NCI-H2196 (cell line): ENCODE results near the gene ARL10.

Source experiments
- DNase-seq: peaks from one replicate; lab custom pipeline; 2025; ENCODE audit not compliant: unreplicated experiment; lab: John Stamatoyannopoulos, UW

Gene ARL10

GRCh38 chr5:176410486-176411180 lies 45.3 kb downstream of the ARL10 start:
- no peak for DNase-seq

GRCh38 chr5:176412517-176413254 lies 47.4 kb downstream of the ARL10 start:
- DNase-seq = no peak

GRCh38 chr5:176413255-176413565 lies 47.9 kb downstream of the ARL10 start:
- no peak for DNase-seq

GRCh38 chr5:176413709-176414191 lies 48.5 kb downstream of the ARL10 start:
- DNase-seq = no peak

GRCh38 chr5:176414704-176415103 lies 49.4 kb downstream of the ARL10 start:
- no peak for DNase-seq

- no peak for DNase-seq
Measured at GRCh38 chr5:176415240-176415951, 50.1 kb downstream of the ARL10 start.

- peak; percentile 93 for DNase-seq
Measured at GRCh38 chr5:176415952-176416924, 51.0 kb downstream of the ARL10 start, which contains the start of gene CLTB. CLTB (minus strand) TSS chr5:176416539; CDS start chr5:176416363, 176 bp downstream.

GRCh38 chr5:176416965-176417364 lies 51.7 kb downstream of the ARL10 start:
- no peak for DNase-seq

- DNase-seq = no peak
Measured at GRCh38 chr5:176418251-176418650, 53.0 kb downstream of the ARL10 start.

GRCh38 chr5:176420086-176420485 lies 54.8 kb downstream of the ARL10 start:
- DNase-seq = no peak

- DNase-seq = no peak
Measured at GRCh38 chr5:176420972-176421544, 55.8 kb downstream of the ARL10 start.

GRCh38 chr5:176424181-176424580 lies 58.9 kb downstream of the ARL10 start:
- DNase-seq = no peak

- no peak for DNase-seq
Measured at GRCh38 chr5:176425138-176425537, 59.9 kb downstream of the ARL10 start.

- no peak for DNase-seq
Measured at GRCh38 chr5:176425791-176426190, 60.5 kb downstream of the ARL10 start.

GRCh38 chr5:176426876-176427275 lies 61.6 kb downstream of the ARL10 start:
- DNase-seq = no peak

GRCh38 chr5:176427971-176428370 lies 62.7 kb downstream of the ARL10 start:
- no peak for DNase-seq

- no peak for DNase-seq
Measured at GRCh38 chr5:176429972-176430371, 64.7 kb downstream of the ARL10 start.
